Gastroesophageal sphincter (tissue), 3 donors: Measurements from ENCODE around the gene VSTM5.
"Not testable (repeated sequence)": the region's sequence is repeated elsewhere in the genome, so short reads cannot be mapped to it uniquely, and the experiment has no call there.

ENCODE experiments used
- CTCF ChIP-seq, 4 experiments: fragments of 200-600 bp in 2 of 4; fragments of 450-650 bp in 2 of 4; sonication (generic) in 1 of 4; IDR thresholded peaks; one replicate each; pipeline ENCODE4 v1.5.1; 2017 to 2019; ENCODE audit warnings: antibody characterized with exemption in 4 of 4, mild to moderate bottlenecking in 2 of 4, moderate library complexity in 2 of 4
- EP300 ChIP-seq: sonication (generic); formaldehyde crosslinking; IDR thresholded peaks from one replicate; pipeline ENCODE4 v1.6.1; 2017; ENCODE audit warnings: antibody characterized with exemption, mild to moderate bottlenecking
- POLR2A ChIP-seq, 2 donors: fragments of 450-650 bp; IDR thresholded peaks; one replicate each; pipeline ENCODE4 v1.6.1; 2017; ENCODE audit warnings: antibody characterized with exemption in 2 of 2, mild to moderate bottlenecking in 2 of 2, moderate library complexity in 1 of 2

GRCh38 chr11:93774560-93774959 is 75.9 kb downstream of the VSTM5 start:
- not testable (repeated sequence) for TF ChIP-seq CTCF (IDR thresholded peaks at IDR 0.05); POLR2A (IDR thresholded peaks at IDR 0.05); EP300
